GM06990 (cell line): ENCODE measurements around the gene SUSD3.

ENCODE experiments used
- DNase-seq: peaks from one replicate; pipeline ENCODE4 v3.0.0-alpha.2; 2011; ENCODE audit not compliant: insufficient read length; ENCODE audit errors: extremely low read depth
- H3K27me3 ChIP-seq: replicated peaks from 2 replicates; pipeline ENCODE4 v1.6.0; 2011; ENCODE audit warnings: low read length; ENCODE audit not compliant: control insufficient read depth, insufficient read depth
- H3K36me3 ChIP-seq: 2 replicates; pipeline ENCODE4 v1.5.1; 2011; ENCODE audit warnings: low read length; ENCODE audit not compliant: control insufficient read depth, insufficient read depth
- H3K4me3 ChIP-seq: replicated peaks from 2 replicates; pipeline ENCODE4 v1.5.1; 2011; ENCODE audit warnings: low read depth, mild to moderate bottlenecking, control low read depth, low read length
- CTCF ChIP-seq: IDR thresholded peaks from 2 replicates; pipeline ENCODE4 v1.5.1; 2011; ENCODE audit warnings: low read length, control low read depth, mild to moderate bottlenecking, inconsistent platforms; ENCODE audit not compliant: insufficient read depth, poor library complexity, severe bottlenecking

The SUSD3 gene

GRCh38 chr9:93039976-93040375, 18.5 kb upstream of the SUSD3 start:
- Histone ChIP-seq H3K36me3 (no peaks in the 10 kb centered on the region; the same call in 1 of the 2 replicates), H3K4me3 (no peak overlapping the region), H3K27me3 (no peaks in the 10 kb centered on the region)
- no peak for TF ChIP-seq CTCF
- no peak for DNase-seq

GRCh38 chr9:93040409-93040808, 18.1 kb upstream of the SUSD3 start:
- no peaks in the 10 kb centered on the region for H3K36me3 ChIP-seq
- no peaks in the 10 kb centered on the region for H3K27me3 ChIP-seq
- no peak for DNase-seq
- H3K4me3 ChIP-seq, result no peak overlapping the region
- TF ChIP-seq CTCF, result no peak

DNA sequence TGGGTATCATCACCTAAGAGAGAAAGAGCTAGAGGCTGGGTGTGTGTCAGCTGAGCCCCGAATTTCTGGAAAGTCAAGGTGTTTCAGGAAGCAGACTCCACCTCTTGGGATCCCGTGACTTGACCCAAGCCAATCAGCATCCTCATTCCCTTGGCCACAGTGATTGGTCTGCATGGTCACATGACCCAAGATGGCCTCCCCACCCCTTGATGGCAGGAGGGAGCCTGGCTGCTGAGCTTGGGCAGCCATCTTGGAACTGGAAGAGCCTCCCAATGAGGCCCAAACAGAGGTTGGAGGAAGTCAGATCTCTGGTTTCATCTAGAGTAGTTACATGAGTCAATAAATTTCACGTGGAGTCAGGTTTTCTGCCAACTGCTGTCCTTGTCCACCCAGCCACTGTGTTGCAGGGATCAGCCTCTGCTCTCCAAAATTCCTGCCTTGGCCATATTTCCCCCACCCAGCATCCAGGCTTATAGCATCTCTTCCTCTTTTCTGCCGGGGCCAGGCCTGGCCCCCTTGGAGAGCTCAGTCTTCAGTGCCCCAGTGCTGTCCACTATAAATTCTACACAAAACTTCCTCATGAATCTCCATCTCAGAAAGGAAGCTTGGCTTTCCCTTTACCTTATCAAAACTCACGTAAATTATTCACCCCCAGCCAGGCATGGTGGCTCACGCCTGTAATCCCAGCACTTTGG, 17.2 kb upstream of the SUSD3 start:
- Histone ChIP-seq H3K36me3 (no peaks in the 10 kb centered on the region), H3K4me3 (no peak overlapping the region), H3K27me3 (no peaks in the 10 kb centered on the region)
- DNase-seq, result no peak
- no peak for TF ChIP-seq CTCF

DNA sequence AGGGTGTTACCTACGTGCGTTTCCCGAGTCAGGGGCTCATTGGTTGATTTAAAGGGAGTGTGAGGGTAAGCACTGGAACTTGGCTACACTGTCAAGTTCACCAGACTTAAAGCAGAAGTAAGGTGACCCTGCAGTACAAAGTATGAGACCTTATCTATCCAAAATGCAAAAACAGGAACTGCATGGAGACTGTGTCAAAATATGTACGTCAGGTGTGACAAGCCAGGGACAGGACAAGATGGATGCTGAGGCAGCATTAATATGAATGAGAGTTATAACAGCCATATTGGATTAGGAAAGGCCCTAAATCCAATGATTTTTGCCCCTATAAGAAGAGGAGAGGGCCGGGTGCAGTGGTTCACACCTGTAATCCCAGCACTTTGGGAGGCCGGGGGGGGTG, 15.4 kb upstream of the SUSD3 start:
- H3K4me3 ChIP-seq, result no peak overlapping the region
- H3K36me3 ChIP-seq, result no peaks in the 10 kb centered on the region
- no peak for DNase-seq
- TF ChIP-seq CTCF, result no peak
- H3K27me3 ChIP-seq, result no peaks in the 10 kb centered on the region

DNA sequence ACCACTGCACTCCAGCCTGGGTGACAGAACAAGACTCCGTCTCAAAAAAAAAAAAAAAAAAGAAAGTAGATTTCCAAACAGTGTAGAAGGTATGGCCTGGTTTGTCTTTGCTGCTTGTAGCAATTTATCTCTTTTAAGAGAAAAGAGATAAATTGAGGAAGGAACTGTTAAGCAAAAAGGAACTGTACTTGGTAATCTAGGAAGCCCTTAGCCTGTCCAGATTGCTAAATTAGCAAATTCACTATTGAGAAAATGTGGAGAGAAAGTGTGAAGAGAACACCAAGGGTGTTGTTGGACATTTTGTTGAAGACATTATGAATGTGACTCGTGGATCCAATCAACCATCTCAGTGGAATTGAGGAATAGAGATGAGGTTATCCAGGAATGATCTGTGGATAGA, 13.0 kb upstream of the SUSD3 start:
- no peak for DNase-seq
- H3K36me3 ChIP-seq, result no peaks in the 10 kb centered on the region
- no peak for TF ChIP-seq CTCF
- no peak overlapping the region for H3K4me3 ChIP-seq
- no peaks in the 10 kb centered on the region; the same call in 1 of the 2 replicates for H3K27me3 ChIP-seq
